HepG2 (cell line): ENCODE measurements around the gene DUSP16. TPM values are rescaled to one million over a fixed set of nuclear protein-coding genes. Genes with fewer than 3 reads are reported as not detected.

ENCODE experiments used
- ELF1 ChIP-seq: sonication (generic); formaldehyde crosslinking; IDR thresholded peaks from 2 replicates; pipeline ENCODE4 v1.4.0; 2020; ENCODE audit warnings: missing genetic modification reagents
- ELF3 ChIP-seq: IDR thresholded peaks from 2 replicates; pipeline ENCODE4 v1.6.1; 2016; ENCODE audit warnings: missing genetic modification reagents, missing compliant biosample characterization
- FOXA3 ChIP-seq: IDR thresholded peaks from 2 replicates; pipeline ENCODE4 v1.6.1; 2016; ENCODE audit warnings: missing genetic modification reagents, missing compliant biosample characterization
- FOXK1 ChIP-seq: sonication (generic); formaldehyde crosslinking; IDR thresholded peaks from 2 replicates; pipeline ENCODE4 v1.4.0; 2020; ENCODE audit warnings: low read depth, missing genetic modification reagents, borderline replicate concordance
- GATAD2A ChIP-seq: IDR thresholded peaks from 2 replicates; pipeline ENCODE4 v1.6.1; 2016
- GPN1 ChIP-seq: sonication (generic); formaldehyde crosslinking; IDR thresholded peaks from 2 replicates; pipeline ENCODE4 v1.5.1; 2020; ENCODE audit warnings: missing genetic modification reagents, borderline replicate concordance
- HNF1A ChIP-seq, 2 experiments: sonication (generic) in 1 of 2; formaldehyde crosslinking in 1 of 2; IDR thresholded peaks; 2 replicates each; pipeline versions ENCODE4 v1.4.0 to v1.6.1; 2016 to 2020; ENCODE audit warnings: borderline replicate concordance in 1 of 2, low read depth in 1 of 2, mild to moderate bottlenecking in 1 of 2, missing genetic modification reagents in 1 of 2
- KMT2B ChIP-seq: IDR thresholded peaks from 2 replicates; pipeline ENCODE4 v1.6.1; 2016; ENCODE audit warnings: missing genetic modification reagents, missing compliant biosample characterization
- MED1 ChIP-seq: sonication (generic); formaldehyde crosslinking; IDR thresholded peaks from 2 replicates; pipeline ENCODE4 v1.4.0; 2020; ENCODE audit warnings: missing genetic modification reagents
- MYC ChIP-seq: sonication (generic); formaldehyde crosslinking; IDR thresholded peaks from 2 replicates; pipeline ENCODE4 v1.9.0; 2021; ENCODE audit warnings: missing genetic modification reagents, borderline replicate concordance
- RXRA ChIP-seq: sonication (generic); formaldehyde crosslinking; IDR thresholded peaks from 2 replicates; pipeline ENCODE4 v1.5.1; 2020; ENCODE audit warnings: missing genetic modification reagents
- TBX2 ChIP-seq: sonication (generic); formaldehyde crosslinking; IDR thresholded peaks from 2 replicates; pipeline ENCODE4 v1.5.0; 2020; ENCODE audit warnings: missing genetic modification reagents, mild to moderate bottlenecking, borderline replicate concordance
- ZBTB20 ChIP-seq: sonication (generic); formaldehyde crosslinking; IDR thresholded peaks from 2 replicates; pipeline ENCODE4 v1.8.1; 2023; ENCODE audit warnings: missing genetic modification reagents, low read depth, mild to moderate bottlenecking, borderline replicate concordance
- ZNF609 ChIP-seq: sonication (generic); formaldehyde crosslinking; IDR thresholded peaks from 2 replicates; pipeline ENCODE4 v1.4.0; 2020; ENCODE audit warnings: mild to moderate bottlenecking, missing genetic modification reagents, borderline replicate concordance
- ZNF614 ChIP-seq: IDR thresholded peaks from 2 replicates; pipeline ENCODE4 v1.6.1; 2018; ENCODE audit warnings: missing biosample characterization, missing genetic modification reagents, inconsistent platforms, borderline replicate concordance
- polyA plus RNA-seq, 8 experiments: library from polyadenylated mRNA; depleted of rRNA in 3 of 8; stranded (reverse) in 7 of 8; unstranded in 1 of 8; fragments of >200 nt; fragmentation: Illumina TruSeq in 4 of 8; extraction: Trizol in 4 of 8; gene quantifications; 2 replicates each; pipeline versions ENCODE4 v1.2.1 to v1.2.3, GENCODE V29; 2011 to 2016; ENCODE audit warnings: low read depth in 4 of 8, missing spikeins in 1 of 8, mixed read lengths in 1 of 8; ENCODE audit not compliant: insufficient read depth in 1 of 8
- total RNA-seq, 5 experiments: library from RNA; depleted of rRNA; stranded (reverse); fragments of >200 nt; fragmentation: Illumina TruSeq; extraction: Trizol; gene quantifications; 2 replicates each; pipeline ENCODE4 v1.2.3, GENCODE V29; 2016; ENCODE audit warnings: low read depth in 1 of 5

The DUSP16 gene
- total and polyA plus RNA-seq, 2 of the 13 experiments (the other 11 are each of a cell fraction or from before 2014, with no cell fraction given): 45.7 to 46.6 TPM

- TF ChIP-seq HNF1A (IDR thresholded peaks at IDR 0.05; ENCODE audit: low read depth) (0 out of 2 replicates have a peak, but pooled peaks have one; percentile 22), HNF1A (CRISPR knock-in tag; IDR thresholded peaks at IDR 0.05; ENCODE audit: borderline replicate concordance) (peak; percentile 44; the same call in 1 of the 2 replicates), RXRA (CRISPR knock-in tag) (peak; percentile 32; the same call in 1 of the 2 replicates), ZBTB20 (no peak), FOXK1 (no peak), MED1 (CRISPR knock-in tag) (peak; percentile 88), GPN1 (CRISPR knock-in tag) (no peak), ZNF609 (CRISPR knock-in tag) (peak; percentile 69), ELF3 (CRISPR knock-in tag) (peak; percentile 62), MYC (CRISPR knock-in tag) (peak; percentile 57; the same call in 1 of the 2 replicates), ZNF614 (CRISPR knock-in tag) (0 out of 2 replicates have a peak, but pooled peaks have one; percentile 29), KMT2B (peak; percentile 51; the same call in 1 of the 2 replicates), GATAD2A (CRISPR knock-in tag) (peak; percentile 80), TBX2 (peak; percentile 73), FOXA3 (CRISPR knock-in tag) (0 out of 2 replicates have a peak, but pooled peaks have one; percentile 37), ELF1 (0 out of 2 replicates have a peak, but pooled peaks have one; percentile 14)
Measured at GRCh38 chr12:12439636-12440035, 123.0 kb downstream of the DUSP16 start (continued).
